SK-N-SH (cell line): ENCODE measurements around the gene SMYD1. TPM values are rescaled to one million over a fixed set of nuclear protein-coding genes. Genes with fewer than 3 reads are reported as not detected.

Experiments used
- CTCF ChIA-PET: fragments of 300-600, 350-600 bp; formaldehyde crosslinking; extraction: SDS; loops from one replicate; lab custom pipeline; 2021; lab: Yijun Ruan, JAX
- POLR2A ChIA-PET: fragments of 350-600 bp; sonication (Branson Sonifier 250); formaldehyde crosslinking; extraction: SDS; loops from one replicate; lab custom pipeline; 2020; ENCODE audit warnings: antibody characterized with exemption, inconsistent platforms; lab: Yijun Ruan, JAX
- DNase-seq: peaks from one replicate; pipeline ENCODE4 v3.0.0; 2012
- H2AFZ ChIP-seq: fragments of 200-600 bp; sonication (generic); 2 replicates; pipeline ENCODE4 v1.8.1; 2016; ENCODE audit warnings: antibody characterized with exemption, mild to moderate bottlenecking, low read depth
- H3F3A ChIP-seq: fragments of 200-600 bp; sonication (generic); replicated peaks from 2 replicates; pipeline ENCODE3; 2016; ENCODE audit warnings: antibody characterized with exemption, mild to moderate bottlenecking; ENCODE audit not compliant: insufficient read depth
- H3K27ac ChIP-seq, 2 experiments: fragments of 200-500 bp in 1 of 2; fragments of 200-600 bp in 1 of 2; sonication (Bioruptor generic) in 1 of 2; sonication (generic), shearing (Covaris generic) in 1 of 2; 2 replicates each; pipeline versions ENCODE4 v1.5.1 to v1.6.1; 2014 to 2016; ENCODE audit warnings: low read depth in 2 of 2, inconsistent platforms in 1 of 2, low read length in 1 of 2, mild to moderate bottlenecking in 1 of 2, mixed read lengths in 1 of 2
- H3K27me3 ChIP-seq: fragments of 200-600 bp; sonication (generic), shearing (Covaris generic); 2 replicates; pipeline ENCODE4 v1.6.1; 2016; ENCODE audit warnings: mixed run types; ENCODE audit not compliant: insufficient read depth
- H3K36me3 ChIP-seq, 2 experiments: fragments of 200-500 bp in 1 of 2; fragments of 200-600 bp in 1 of 2; sonication (Bioruptor generic) in 1 of 2; sonication (generic) in 1 of 2; replicated peaks in 1 of 2; 2 replicates each; pipeline versions ENCODE3 to v1.5.1; 2014 to 2016; ENCODE audit warnings: low read length in 1 of 2, mild to moderate bottlenecking in 1 of 2; ENCODE audit not compliant: insufficient read depth in 2 of 2, control insufficient read depth in 1 of 2
- H3K4me1 ChIP-seq, 2 experiments: fragments of 200-500 bp in 1 of 2; fragments of 200-600 bp in 1 of 2; sonication (Bioruptor generic) in 1 of 2; sonication (generic), shearing (Covaris generic) in 1 of 2; 2 replicates each; pipeline versions ENCODE4 v1.5.1 to v1.6.1; 2014 to 2016; ENCODE audit warnings: low read depth in 1 of 2, low read length in 1 of 2, mixed run types in 1 of 2; ENCODE audit not compliant: insufficient read depth in 2 of 2, control insufficient read depth in 1 of 2
- H3K4me2 ChIP-seq: fragments of 200-600 bp; sonication (generic), shearing (Covaris generic); 2 replicates; pipeline ENCODE4 v1.6.1; 2017; ENCODE audit warnings: mixed run types
- H3K4me3 ChIP-seq, 2 experiments: fragments of 200-500 bp in 1 of 2; fragments of 200-600 bp in 1 of 2; sonication (Bioruptor generic) in 1 of 2; sonication (generic), shearing (Covaris generic) in 1 of 2; 2 replicates each; pipeline versions ENCODE4 v1.5.1 to v1.8.1; 2014 to 2016; ENCODE audit warnings: low read depth in 2 of 2, inconsistent platforms in 1 of 2, low read length in 1 of 2, mild to moderate bottlenecking in 1 of 2, mixed read lengths in 1 of 2, moderate library complexity in 1 of 2
- H3K79me2 ChIP-seq: fragments of 200-600 bp; sonication (generic); 2 replicates; pipeline ENCODE4 v1.8.1; 2017; ENCODE audit warnings: mild to moderate bottlenecking; ENCODE audit not compliant: insufficient read depth
- H3K9ac ChIP-seq: fragments of 200-600 bp; sonication (generic); 2 replicates; pipeline ENCODE4 v1.6.1; 2017; ENCODE audit warnings: mixed run types
- H3K9me2 ChIP-seq: fragments of 200-600 bp; sonication (generic); 2 replicates; pipeline ENCODE4 v1.6.1; 2017; ENCODE audit warnings: mixed run types
- H3K9me3 ChIP-seq: fragments of 200-600 bp; sonication (generic); 2 replicates; pipeline ENCODE4 v1.6.1; 2017; ENCODE audit warnings: mixed run types, mild to moderate bottlenecking, moderate library complexity
- H4K20me1 ChIP-seq: fragments of 200-600 bp; sonication (generic); 2 replicates; pipeline ENCODE4 v1.6.1; 2017; ENCODE audit warnings: mild to moderate bottlenecking, mixed run types; ENCODE audit not compliant: insufficient read depth
- CTCF ChIP-seq: fragments of 200-600 bp; sonication (generic); IDR thresholded peaks from 2 replicates; pipeline ENCODE4 v1.6.1; 2017; ENCODE audit warnings: antibody characterized with exemption, mild to moderate bottlenecking, moderate library complexity
- ELF1 ChIP-seq: IDR thresholded peaks from 2 replicates; pipeline ENCODE4 v1.4.0; 2012
- EZH2phosphoT487 ChIP-seq: fragments of 200-600 bp; sonication (generic); IDR thresholded peaks from 2 replicates; pipeline ENCODE4 v1.6.1; 2017; ENCODE audit warnings: low read depth, mixed run types, mild to moderate bottlenecking, antibody characterized with exemption, moderate library complexity, borderline replicate concordance
- FOSL2 ChIP-seq: IDR thresholded peaks from 2 replicates; pipeline ENCODE4 v1.4.0; 2012; ENCODE audit warnings: low read depth, mild to moderate bottlenecking, moderate library complexity, borderline replicate concordance
- GABPA ChIP-seq: IDR thresholded peaks from 2 replicates; pipeline ENCODE4 v1.4.0; 2012; ENCODE audit warnings: low read depth, mild to moderate bottlenecking
- GATA2 ChIP-seq: sonication (generic); formaldehyde crosslinking; IDR thresholded peaks from 2 replicates; pipeline ENCODE4 v1.5.0; 2020; ENCODE audit warnings: mild to moderate bottlenecking, missing genetic modification reagents
- MXI1 ChIP-seq: IDR thresholded peaks from 2 replicates; pipeline ENCODE4 v1.6.1; 2012; ENCODE audit warnings: mild to moderate bottlenecking, low read depth, low read length, improper control_type of control experiment
- POLR2AphosphoS5 ChIP-seq: IDR thresholded peaks from 2 replicates; pipeline ENCODE4 v1.6.1; 2012; ENCODE audit warnings: low read depth, low read length
- RFX5 ChIP-seq: IDR thresholded peaks from 2 replicates; pipeline ENCODE4 v1.6.1; 2012; ENCODE audit warnings: mild to moderate bottlenecking, improper control_type of control experiment, low read length
- SIN3A ChIP-seq: IDR thresholded peaks from 2 replicates; pipeline ENCODE4 v1.6.1; 2012; ENCODE audit warnings: low read depth, mild to moderate bottlenecking, low read length, moderate library complexity, borderline replicate concordance
- TCF12 ChIP-seq: IDR thresholded peaks from 2 replicates; pipeline ENCODE4 v1.4.0; 2012
- TEAD4 ChIP-seq: IDR thresholded peaks from 2 replicates; pipeline ENCODE4 v1.4.0; 2012; ENCODE audit warnings: mild to moderate bottlenecking, borderline replicate concordance; ENCODE audit not compliant: insufficient read depth
- ZBTB33 ChIP-seq: IDR thresholded peaks from 2 replicates; pipeline ENCODE4 v1.4.0; 2012; ENCODE audit warnings: low read depth, borderline replicate concordance
- WGBS: methylation state at CpG from one replicate; pipeline ENCODE4 v1.1.6; 2017; ENCODE audit warnings: low lambda C conversion rate; 5-methylcytosine and 5-hydroxymethylcytosine counted together
- polyA plus RNA-seq, 3 experiments: library from polyadenylated mRNA; depleted of rRNA; stranded (reverse); fragments of >200 nt; gene quantifications; 2 replicates each; pipeline ENCODE4 v1.2.3, GENCODE V29; 2012
- TF ChIP-seq, protein P1 (sequence below): IDR thresholded peaks from 2 replicates; pipeline ENCODE4 v1.6.1; 2012; ENCODE audit warnings: mild to moderate bottlenecking, low read depth, low read length, moderate library complexity
- TF ChIP-seq, protein P2 (sequence below): fragments of 150-350 bp; IDR thresholded peaks from 2 replicates; pipeline ENCODE4 v1.6.1; 2017; ENCODE audit warnings: antibody characterized with exemption, low read length, low read depth, borderline replicate concordance

SMYD1 gene
- polyA plus RNA-seq, 1 of the 3 experiments (the other 2 are of a cell fraction): not detected

DNA sequence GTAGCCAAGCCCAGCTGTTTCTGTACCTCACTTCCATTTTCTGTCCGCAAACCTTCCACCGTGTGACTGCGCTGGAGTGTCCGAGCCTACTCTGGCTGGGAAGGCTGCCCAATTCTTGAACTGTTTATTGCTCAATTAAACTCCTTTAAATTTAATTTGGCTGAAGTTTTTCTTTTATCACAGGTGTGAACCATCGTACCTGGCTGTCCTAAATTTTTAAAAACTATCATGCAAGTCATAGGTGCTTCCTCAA, 45.0 kb upstream of the SMYD1 start:
- Histone ChIP-seq H3K36me3 (peaks cover 9 to 10% of the 10 kb centered on the region in 2 experiments), H3K4me1 (peaks cover 0 to under 1% of the 10 kb centered on the region in 2 experiments; a peak in 1 of 4 replicates), H3K27ac (no peak overlapping the region), H3K9me2 (no peaks in the 10 kb centered on the region), H3K4me2 (no peak overlapping the region), H3K27me3 (no peaks in the 10 kb centered on the region), H3K9ac (no peak overlapping the region), H3K4me3 (no peak overlapping the region), H4K20me1 (no peaks in the 10 kb centered on the region), H3K9me3 (no peaks in the 10 kb centered on the region)
- no peak for DNase-seq
- WGBS: 100% methylated on average over 5 of the region's 5 CpGs
- POLR2A ChIA-PET: no interaction called here
- TF ChIP-seq, protein P1, sequence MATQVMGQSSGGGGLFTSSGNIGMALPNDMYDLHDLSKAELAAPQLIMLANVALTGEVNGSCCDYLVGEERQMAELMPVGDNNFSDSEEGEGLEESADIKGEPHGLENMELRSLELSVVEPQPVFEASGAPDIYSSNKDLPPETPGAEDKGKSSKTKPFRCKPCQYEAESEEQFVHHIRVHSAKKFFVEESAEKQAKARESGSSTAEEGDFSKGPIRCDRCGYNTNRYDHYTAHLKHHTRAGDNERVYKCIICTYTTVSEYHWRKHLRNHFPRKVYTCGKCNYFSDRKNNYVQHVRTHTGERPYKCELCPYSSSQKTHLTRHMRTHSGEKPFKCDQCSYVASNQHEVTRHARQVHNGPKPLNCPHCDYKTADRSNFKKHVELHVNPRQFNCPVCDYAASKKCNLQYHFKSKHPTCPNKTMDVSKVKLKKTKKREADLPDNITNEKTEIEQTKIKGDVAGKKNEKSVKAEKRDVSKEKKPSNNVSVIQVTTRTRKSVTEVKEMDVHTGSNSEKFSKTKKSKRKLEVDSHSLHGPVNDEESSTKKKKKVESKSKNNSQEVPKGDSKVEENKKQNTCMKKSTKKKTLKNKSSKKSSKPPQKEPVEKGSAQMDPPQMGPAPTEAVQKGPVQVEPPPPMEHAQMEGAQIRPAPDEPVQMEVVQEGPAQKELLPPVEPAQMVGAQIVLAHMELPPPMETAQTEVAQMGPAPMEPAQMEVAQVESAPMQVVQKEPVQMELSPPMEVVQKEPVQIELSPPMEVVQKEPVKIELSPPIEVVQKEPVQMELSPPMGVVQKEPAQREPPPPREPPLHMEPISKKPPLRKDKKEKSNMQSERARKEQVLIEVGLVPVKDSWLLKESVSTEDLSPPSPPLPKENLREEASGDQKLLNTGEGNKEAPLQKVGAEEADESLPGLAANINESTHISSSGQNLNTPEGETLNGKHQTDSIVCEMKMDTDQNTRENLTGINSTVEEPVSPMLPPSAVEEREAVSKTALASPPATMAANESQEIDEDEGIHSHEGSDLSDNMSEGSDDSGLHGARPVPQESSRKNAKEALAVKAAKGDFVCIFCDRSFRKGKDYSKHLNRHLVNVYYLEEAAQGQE: no peak
- no peak for TF ChIP-seq ZBTB33
- TF ChIP-seq TEAD4: no peak
- TF ChIP-seq RFX5: no peak
- TF ChIP-seq CTCF: no peak
- TF ChIP-seq, all 33 proteins: peak for 0
- H3K79me2 ChIP-seq: no peaks in the 10 kb centered on the region
- H3F3A ChIP-seq: peaks cover 4% of the 10 kb centered on the region
- no peak overlapping the region for H2AFZ ChIP-seq
- CTCF ChIA-PET: no interaction called here

- CTCF ChIA-PET: interaction anchor here (1.1 kb wide), 1 partner anchor 36 kb away, joined by 5 read pairs; no protein-coding TSS in a partner anchor
- Histone ChIP-seq H4K20me1 (no peaks in the 10 kb centered on the region), H3K27ac (no peak overlapping the region), H3K79me2 (no peaks in the 10 kb centered on the region), H3F3A (peaks cover 6% of the 10 kb centered on the region), H3K36me3 (peaks cover 26% of the 10 kb centered on the region in 2 experiments), H3K4me1 (no peaks in the 10 kb centered on the region), H2AFZ (no peak overlapping the region), H3K9ac (no peak overlapping the region), H3K9me3 (no peaks in the 10 kb centered on the region), H3K4me2 (no peak overlapping the region), H3K27me3 (no peaks in the 10 kb centered on the region), H3K4me3 (no peak overlapping the region), H3K9me2 (no peaks in the 10 kb centered on the region)
- no peak for DNase-seq
- POLR2A ChIA-PET: no interaction called here
- 94% methylated on average over 5 of the region's 6 CpGs for WGBS
- TF ChIP-seq TCF12 (no peak), TEAD4 (no peak), EZH2phosphoT487 (no peak), FOSL2 (no peak), GATA2 (CRISPR knock-in tag) (no peak), ELF1 (no peak), SIN3A (no peak), MXI1 (no peak), GABPA (no peak), POLR2AphosphoS5 (no peak)
- TF ChIP-seq, protein P2, sequence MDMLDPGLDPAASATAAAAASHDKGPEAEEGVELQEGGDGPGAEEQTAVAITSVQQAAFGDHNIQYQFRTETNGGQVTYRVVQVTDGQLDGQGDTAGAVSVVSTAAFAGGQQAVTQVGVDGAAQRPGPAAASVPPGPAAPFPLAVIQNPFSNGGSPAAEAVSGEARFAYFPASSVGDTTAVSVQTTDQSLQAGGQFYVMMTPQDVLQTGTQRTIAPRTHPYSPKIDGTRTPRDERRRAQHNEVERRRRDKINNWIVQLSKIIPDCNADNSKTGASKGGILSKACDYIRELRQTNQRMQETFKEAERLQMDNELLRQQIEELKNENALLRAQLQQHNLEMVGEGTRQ: no peak
- TF ChIP-seq, protein P1: no peak
Observed at GRCh38 chr2:88024509-88024908, 43.1 kb upstream of the SMYD1 start.
